ENCODE measurements around the gene USP49. TPM values are rescaled to one million over a fixed set of nuclear protein-coding genes. Genes with fewer than 3 reads are reported as not detected.
"Not testable (repeated sequence)": the region's sequence is repeated elsewhere in the genome, so short reads cannot be mapped to it uniquely, and the experiment has no call there.

USP49 gene
- total and polyA plus RNA-seq, 2 of the 4 experiments (the other 2 are of a cell fraction) = 1.4 to 2.1 TPM

- H3K27ac ChIP-seq (ENCODE audit: insufficient read depth, low read length); H3K4me2 ChIP-seq (ENCODE audit: low read depth, low read length); H3K9ac ChIP-seq (ENCODE audit: low read depth, low read length); H3K4me3 ChIP-seq (ENCODE audit: insufficient read depth, low read depth, low read length); H3K4me1 ChIP-seq (ENCODE audit: control insufficient read depth, insufficient read depth, low read length); H4K20me1 ChIP-seq (ENCODE audit: insufficient read depth, low read length); dilution Hi-C loops (cut with HindIII; ENCODE audit: low sequenced_read_pairs, unreplicated experiment); CTCF ChIA-PET; H3K79me1 ChIP-seq (ENCODE audit: low read depth in 1 of 2, low read length in 2 of 2); DNase-seq; H3K9me1 ChIP-seq (ENCODE audit: insufficient read depth, low read length); in situ Hi-C loops (cut with MboI; ENCODE audit: low sequenced_read_pairs); H3K18ac ChIP-seq (ENCODE audit: low read depth, low read length); H3K4ac ChIP-seq (ENCODE audit: low read depth, low read length); BruUV-seq (replicated peaks); H2AK9ac ChIP-seq (replicated peaks; ENCODE audit: low read depth, low read length, poor library complexity); H4K5ac ChIP-seq (ENCODE audit: low read depth, low read length); H3K36me3 ChIP-seq (ENCODE audit: control insufficient read depth, insufficient read depth, low read length); H2AFZ ChIP-seq (replicated peaks; ENCODE audit: low read length, poor library complexity); H3K23ac ChIP-seq (ENCODE audit: low read depth, low read length); H3K27me3 ChIP-seq (ENCODE audit: control insufficient read depth, insufficient read depth, low read length); H4K8ac ChIP-seq (ENCODE audit: low read depth in 2 of 2, low read length in 2 of 2); ATAC-seq (ENCODE audit: low read depth); H2BK120ac ChIP-seq (ENCODE audit: low read depth, low read length); H4K91ac ChIP-seq (ENCODE audit: insufficient read depth, low read depth, low read length); H2BK15ac ChIP-seq (ENCODE audit: low read depth, low read length); H3K56ac ChIP-seq (ENCODE audit: extremely low read depth, insufficient read depth, low read length); H2AK5ac ChIP-seq (ENCODE audit: low read depth, low read length); H2BK20ac ChIP-seq (ENCODE audit: low read depth, low read length); H3K14ac ChIP-seq (replicated peaks; ENCODE audit: low read depth, low read length); H3K9me3 ChIP-seq (ENCODE audit: control insufficient read depth, insufficient read depth, low read length); H2BK5ac ChIP-seq (ENCODE audit: low read depth, low read length, poor library complexity, severe bottlenecking); POLR2A ChIA-PET (ENCODE audit: unreplicated experiment): not testable (repeated sequence)
- WGBS, 2 experiments (ENCODE audit: extremely low coverage in 2 of 2, insufficient read length in 1 of 2) = 100% methylated on average over 1 of the region's 13 CpGs; no CpG with 5 or more reads in 1 of the 2 experiments
- intact Hi-C loops (cut with micrococcal nuclease) = loop anchor here (2.0 kb wide), 1 partner anchor 67 kb away; no protein-coding TSS in a partner anchor
These were observed 83.2 kb downstream of the USP49 start for GRCh38 chr6:41811946-41812345.

Measured in IMR-90 (cell line).